ENCODE measurements around the gene PEAR1.

GRCh38 chr1:156951371-156951770 is 57.9 kb downstream of the PEAR1 start:
- TF ChIP-seq CTCF (conservative IDR thresholded peaks at IDR 0.05; ENCODE audit: low read length) (no peak), EZH2phosphoT487 (IDR thresholded peaks at IDR 0.05; ENCODE audit: borderline replicate concordance, low read depth, low read length) (no peak)
